Activated T-cell treated with anti-CD3 and anti-CD28 coated beads for 48 hours (primary cell): Measurements from ENCODE around the gene MPDU1.

Source experiments
- DNase-seq: peaks from one replicate; pipeline ENCODE4 v3.0.0-alpha.2; 2020; ENCODE audit warnings: low read depth

MPDU1 gene

DNA sequence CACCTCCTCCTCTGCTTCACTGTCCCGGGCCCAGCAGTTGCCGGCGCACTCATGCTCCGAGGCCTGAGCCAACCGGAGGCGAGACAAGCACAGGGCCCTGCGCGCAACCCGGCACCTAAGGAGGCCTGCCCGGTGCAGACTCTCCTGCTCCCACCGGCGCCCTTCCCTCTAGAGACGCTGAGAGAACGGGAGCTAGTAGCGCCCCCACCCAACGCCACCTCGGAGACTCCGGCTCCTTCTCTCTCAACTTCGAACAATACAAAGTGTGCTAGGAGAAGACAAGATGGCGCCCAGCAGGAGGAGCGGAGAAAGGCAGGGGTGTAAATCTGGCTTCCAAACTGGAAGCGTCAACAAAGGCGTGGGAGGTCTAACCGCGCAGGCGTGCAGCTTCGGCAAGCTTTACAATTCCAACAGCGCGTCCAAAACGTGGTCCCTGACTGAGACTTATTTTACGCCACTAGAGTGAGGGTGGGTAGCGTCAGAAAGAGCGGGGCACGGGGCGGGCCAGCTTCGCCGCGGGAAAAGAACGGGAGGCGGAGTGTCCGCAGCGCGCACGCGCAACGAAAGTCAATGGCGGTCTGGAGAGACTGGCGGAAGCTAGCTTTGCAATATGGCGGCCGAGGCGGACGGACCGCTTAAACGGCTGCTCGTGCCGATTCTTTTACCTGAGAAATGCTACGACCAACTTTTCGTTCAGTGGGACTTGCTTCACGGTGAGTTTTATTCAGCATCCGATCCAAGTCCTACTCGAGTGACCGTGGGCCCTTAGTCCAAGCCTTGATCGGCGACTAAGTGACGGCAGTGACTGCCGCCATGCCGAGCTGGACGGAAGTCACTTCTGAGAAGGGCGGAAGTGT lies at the start of gene MPDU1:
MPDU1 (plus strand) TSS at position 600 of the 857 bp plus-strand sequence; CDS start at position 611, 11 bp downstream.
- DNase-seq = peak; percentile 94

DNA sequence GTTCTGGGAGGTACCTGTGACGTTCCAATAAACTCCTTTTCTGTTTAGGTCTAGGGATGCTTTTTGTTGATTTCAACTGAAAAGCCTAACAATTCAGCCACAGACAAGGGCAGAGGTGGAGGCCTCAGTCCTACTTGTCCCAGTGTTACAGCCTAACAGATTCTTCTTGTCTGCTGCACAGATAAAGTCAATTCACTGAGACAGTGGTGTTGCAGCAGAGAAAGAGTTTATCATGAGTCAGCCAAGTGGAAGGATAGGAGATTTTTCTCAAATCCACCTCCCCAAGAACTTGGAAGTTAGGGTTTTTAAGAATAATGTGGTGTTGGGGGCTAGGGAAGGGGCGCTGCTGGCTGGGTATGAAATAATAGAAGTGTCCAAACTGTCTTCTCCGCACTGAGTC lies 45.6 kb upstream of the MPDU1 start:
- no peak for DNase-seq

DNA sequence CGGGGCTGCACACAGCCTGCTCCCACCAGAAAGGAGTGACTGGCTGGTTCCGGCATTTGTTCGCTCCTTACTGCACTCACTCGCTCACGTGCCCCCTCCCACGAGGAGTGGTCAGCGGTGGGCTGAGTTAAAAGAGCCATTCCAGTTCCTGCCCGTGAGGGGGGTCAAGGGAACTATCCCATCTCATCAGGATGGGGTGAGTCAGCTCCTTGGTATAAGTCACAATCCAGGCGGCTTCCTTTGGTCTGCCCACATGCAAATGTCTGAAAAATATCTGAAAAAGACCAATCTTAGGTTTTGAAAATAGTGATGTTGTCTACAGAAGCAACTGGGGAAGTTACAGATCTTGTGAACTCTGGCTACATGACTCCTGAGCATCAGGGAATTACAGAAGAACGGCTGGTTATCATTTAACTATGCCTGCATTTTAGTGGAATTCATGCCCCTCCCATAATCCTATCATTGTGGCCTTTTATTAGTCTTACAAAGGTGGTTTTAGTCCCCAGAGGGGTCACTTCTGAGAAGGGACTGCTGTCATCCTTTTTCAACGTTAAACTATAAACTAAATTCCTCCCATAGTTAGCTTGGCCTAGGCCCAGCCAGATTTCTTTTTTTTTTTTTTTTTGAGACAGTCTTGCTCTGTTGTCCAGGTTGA lies 44.6 kb upstream of the MPDU1 start:
- DNase-seq = no peak

DNA sequence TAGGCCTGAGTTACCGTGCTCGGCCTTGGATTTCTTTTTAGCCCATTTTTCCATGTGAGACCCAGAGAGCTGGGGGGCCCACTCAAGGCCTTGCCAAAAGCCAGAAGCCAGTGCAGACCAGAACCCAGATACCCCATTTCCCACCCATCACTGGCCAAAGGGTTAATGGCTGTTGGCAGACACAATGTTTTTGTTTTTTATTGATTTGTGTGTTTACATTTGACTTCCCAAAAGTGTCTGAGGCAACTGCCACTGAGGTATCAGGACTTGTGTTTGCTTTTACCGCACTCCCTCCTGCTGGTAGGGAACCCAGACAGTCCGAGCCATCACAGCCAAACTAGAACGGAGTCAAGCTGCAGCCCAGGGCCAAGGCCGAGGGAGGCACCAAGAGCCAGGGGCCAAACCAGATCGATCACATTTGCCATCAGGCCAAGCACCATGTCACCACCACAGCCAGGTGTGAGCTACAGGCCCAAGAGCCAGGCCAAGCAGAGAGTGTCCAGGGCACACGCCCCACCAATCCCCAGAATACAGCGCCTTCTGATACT lies 42.5 kb upstream of the MPDU1 start:
- DNase-seq = no peak

DNA sequence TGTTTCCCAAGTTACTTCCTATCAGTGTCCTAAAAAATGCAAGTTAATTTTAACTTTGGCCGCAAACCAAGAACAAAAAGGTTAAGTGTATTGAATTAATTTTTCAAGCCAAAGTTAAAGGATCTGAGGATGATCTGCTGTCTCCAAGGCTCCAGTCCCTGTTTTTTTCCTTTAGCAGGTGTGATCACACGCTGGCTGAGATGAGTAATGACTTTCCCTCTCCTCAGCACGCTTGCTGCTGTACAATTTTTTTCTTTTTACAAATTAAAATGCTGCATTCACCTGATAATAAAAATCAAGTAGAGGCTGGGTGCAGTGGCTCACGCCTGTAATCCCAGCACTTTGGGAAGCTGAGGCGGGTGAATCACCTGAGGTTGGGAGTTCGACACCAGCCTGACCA lies 38.7 kb upstream of the MPDU1 start:
- no peak for DNase-seq

DNA sequence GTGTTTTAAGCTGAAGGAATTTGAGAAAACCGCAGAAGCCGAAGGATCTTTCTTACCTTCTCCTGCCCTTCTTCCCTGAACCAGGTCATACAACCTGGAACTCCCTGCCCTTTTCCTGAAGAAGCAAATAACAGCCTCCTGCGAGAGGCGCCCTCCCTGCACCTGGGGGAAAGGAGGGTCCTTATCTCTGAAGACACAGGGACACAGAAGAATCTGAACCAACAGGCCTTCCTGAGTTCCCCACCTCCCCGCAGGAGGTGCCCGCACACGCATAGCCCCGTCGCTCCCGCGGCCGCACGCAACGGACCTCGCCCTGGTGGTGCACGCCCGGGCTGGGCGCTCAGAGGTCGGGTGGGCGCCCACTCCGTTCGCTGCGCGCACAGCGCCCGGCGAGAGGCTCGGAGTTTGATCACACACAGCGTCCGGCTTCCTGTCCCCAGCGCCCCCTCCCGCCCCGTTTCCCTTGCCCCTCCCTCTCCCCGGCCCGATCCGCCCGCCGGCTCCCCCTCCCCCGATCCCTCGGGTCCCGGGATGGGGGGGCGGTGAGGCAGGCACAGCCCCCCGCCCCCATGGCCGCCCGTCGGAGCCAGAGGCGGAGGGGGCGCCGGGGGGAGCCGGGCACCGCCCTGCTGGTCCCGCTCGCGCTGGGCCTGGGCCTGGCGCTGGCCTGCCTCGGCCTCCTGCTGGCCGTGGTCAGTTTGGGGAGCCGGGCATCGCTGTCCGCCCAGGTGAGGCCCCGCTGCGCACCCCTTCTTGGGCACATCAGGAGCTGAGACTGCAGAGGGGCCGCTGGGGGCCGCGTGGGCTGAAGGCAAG lies 34.9 kb upstream of the MPDU1 start, which contains the start of gene TNFSF12:
TNFSF12 (plus strand) TSS at position 474 of the 816 bp plus-strand sequence; CDS start at position 570, 96 bp downstream.
- peak; percentile 48 for DNase-seq

DNA sequence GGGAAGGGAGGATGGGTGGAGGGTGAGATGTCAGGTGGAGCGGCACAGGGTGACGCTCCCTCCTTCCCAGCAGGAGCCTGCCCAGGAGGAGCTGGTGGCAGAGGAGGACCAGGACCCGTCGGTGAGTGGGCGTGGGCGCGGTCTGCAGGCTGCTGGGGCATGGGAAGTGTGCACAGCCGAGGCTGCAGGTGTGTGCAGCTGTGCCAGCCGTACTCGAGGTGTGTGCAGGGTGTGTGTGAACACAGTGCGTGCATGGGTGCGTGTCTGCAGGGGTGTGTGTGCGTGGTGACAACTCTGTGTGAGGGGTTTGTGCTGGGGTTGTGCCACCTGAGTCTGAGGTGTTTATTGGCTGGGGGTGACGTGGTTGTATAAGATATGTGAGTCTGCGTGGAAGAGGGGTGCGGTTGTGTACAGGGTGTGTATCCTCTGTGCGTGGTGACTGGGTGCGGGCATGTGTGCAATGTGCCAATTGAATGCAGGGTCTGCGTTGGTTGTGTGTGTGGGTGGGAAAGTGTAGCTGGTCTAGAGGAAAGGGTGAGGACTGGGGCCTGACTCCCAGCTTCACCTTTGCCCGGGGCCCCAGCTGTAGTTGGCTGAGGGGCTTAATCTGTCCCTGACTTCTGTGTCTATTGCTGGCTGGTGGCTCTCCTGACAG lies 34.1 kb upstream of the MPDU1 start:
- DNase-seq = peak; percentile 30

DNA sequence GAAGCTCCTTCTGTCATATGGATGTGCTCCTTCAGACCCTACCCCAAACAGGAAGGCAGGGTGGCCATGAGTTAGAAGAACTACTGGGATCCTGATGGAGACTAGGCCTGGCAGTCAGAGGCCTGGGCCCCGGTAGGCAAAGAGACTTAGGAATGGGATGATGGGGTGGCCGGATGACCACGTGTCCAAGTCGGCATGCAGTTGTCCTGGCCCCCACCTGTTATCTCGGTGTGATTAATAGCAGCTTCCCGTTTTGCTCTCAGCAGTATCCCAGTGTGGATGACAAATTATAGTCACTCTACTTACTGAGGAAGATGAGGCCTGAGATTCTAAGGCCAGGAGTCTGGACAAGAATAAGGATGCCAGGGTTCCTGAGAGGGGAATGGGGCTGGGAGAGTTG lies 33.3 kb upstream of the MPDU1 start:
- DNase-seq = no peak

DNA sequence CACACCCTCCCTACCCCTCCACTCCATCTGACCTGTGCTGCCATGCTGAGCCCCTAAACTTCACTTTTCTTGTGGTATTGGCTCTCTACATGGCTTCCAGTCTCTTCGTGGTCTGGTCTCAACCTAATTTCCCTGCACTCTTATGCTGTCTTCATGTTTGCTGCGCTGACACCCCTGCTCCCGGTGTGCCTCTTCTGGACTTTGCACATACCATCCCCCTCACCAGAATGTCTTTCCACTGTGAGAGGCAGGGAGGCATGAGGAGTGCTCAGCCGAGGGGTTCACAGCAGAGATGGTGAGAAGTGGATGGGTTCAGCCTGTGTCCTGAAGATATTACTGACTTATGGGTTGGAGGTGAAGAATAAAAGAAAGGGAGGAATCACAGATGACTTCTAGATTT lies 32.3 kb upstream of the MPDU1 start:
- DNase-seq = no peak

DNA sequence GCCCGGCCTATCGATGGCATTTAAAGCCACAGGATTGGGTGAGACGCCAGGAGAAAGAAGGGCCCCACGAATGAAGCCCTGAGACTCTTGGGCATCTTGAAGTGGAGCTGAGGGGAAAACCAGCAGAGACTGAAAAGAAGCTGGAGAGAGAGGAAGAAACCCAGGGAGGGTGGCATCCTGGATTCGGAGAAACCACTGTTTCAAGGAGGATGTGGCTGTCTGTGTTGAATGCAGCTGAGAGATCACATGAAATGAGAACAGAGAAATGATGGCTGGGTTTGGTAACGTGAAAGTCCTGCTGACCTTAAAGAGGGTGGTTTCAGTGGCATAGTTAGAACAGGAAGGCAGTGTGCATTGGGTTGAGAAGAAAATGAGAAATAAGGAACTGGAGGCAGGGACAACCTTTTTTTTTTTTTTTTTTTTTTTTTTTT lies 31.0 kb upstream of the MPDU1 start:
- DNase-seq = no peak

DNA sequence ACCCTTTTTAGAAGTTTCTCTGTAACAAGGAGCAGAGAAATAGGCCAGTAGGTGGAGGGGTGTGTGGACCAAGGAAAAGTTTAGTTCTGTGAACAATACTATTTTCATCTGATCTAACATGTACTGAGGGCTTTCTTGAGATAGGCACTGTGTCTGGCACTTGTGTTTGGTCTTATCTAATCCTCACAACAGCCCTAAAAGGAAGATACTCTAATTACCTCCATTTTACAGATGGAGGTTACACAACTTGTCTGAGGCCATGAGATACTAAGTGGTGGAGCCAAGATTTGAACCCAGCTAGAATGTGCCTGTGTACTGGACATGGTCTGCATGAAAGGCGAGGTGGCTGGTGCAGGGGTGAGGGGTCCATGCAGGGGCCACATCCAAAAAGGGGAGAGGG lies 30.3 kb upstream of the MPDU1 start:
- DNase-seq = no peak

DNA sequence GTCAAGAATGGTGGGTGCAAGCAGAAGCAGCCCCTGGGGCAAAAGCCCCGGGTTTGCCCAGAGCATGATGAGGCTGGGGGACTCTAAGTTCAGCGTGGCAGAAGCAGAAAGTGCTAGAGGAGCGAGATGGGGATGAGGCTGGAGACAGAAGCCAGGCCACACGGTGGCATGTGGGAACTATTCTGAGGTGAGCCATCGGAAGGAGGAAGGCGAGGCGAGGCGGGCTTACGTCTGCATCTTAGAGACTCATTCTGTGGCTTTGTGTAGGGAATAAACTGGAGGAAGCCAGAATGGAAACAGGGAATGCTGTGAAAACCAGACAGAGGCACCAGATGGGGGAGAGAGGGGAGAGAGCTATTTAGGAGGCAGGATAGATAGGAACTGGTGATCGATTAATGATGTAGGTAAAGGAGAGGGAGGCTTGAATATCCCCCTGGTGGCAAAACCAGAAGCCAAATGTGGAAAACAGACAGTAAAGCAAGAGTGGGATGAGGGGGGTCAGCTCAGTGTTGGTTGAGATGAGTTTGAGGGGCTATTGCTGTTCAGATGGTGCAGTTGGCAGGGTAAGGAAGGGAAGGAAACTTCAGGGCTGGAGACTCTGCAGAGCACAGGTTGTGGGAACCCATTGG lies 28.2 kb upstream of the MPDU1 start:
- DNase-seq = no peak

DNA sequence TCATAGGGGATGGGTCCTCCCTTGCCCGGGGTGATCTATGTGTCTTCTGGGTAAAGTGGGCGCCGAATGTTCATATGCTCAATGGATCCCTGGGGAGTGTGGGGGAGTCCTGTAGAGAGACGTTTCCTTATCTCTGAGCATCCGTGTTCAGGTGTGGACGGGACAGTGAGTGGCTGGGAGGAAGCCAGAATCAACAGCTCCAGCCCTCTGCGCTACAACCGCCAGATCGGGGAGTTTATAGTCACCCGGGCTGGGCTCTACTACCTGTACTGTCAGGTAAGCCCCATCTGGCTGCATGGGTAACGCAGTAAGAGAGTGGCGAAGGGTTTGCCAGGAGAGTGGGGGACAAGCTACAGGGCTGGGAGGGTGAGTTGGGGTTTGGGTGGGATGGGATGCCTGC lies 27.0 kb upstream of the MPDU1 start:
- no peak for DNase-seq

DNA sequence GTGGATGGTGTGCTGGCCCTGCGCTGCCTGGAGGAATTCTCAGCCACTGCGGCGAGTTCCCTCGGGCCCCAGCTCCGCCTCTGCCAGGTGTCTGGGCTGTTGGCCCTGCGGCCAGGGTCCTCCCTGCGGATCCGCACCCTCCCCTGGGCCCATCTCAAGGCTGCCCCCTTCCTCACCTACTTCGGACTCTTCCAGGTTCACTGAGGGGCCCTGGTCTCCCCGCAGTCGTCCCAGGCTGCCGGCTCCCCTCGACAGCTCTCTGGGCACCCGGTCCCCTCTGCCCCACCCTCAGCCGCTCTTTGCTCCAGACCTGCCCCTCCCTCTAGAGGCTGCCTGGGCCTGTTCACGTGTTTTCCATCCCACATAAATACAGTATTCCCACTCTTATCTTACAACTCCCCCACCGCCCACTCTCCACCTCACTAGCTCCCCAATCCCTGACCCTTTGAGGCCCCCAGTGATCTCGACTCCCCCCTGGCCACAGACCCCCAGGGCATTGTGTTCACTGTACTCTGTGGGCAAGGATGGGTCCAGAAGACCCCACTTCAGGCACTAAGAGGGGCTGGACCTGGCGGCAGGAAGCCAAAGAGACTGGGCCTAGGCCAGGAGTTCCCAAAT lies 26.4 kb upstream of the MPDU1 start:
- no peak for DNase-seq

DNA sequence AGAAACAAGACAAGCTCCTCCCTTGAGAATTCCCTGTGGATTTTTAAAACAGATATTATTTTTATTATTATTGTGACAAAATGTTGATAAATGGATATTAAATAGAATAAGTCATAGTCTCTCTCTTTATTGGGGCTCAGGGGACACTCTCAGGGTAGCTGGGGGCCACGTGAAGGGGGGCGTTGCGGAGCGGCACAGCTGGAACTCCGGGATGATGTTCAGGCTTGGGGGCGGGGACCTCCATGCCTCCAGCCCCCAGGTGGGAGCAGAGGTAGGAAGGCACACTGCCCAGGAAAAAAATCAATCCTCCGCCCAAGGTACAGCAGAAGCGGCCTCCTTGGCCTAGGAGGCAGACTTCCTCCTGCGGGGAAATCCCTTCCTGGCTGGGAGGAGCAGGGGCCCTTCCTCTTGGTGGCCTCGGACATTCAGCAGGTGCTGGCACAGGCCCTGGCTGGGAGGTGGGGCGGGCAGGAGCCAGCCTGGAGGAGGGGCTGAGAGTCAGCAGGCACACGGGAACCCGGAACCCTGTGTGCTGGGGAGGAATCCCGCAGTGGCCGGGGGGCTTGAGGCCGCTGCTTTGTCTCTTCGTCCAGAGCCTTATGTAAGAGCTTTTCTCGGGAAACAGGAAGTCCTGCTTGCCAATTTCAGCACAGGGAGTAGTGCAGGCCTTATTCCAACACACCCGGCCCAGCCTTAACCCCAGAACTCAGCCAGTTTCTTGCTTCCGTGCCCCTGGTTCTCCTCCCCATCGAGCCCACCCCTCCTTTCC lies 25.7 kb upstream of the MPDU1 start:
- DNase-seq = no peak

DNA sequence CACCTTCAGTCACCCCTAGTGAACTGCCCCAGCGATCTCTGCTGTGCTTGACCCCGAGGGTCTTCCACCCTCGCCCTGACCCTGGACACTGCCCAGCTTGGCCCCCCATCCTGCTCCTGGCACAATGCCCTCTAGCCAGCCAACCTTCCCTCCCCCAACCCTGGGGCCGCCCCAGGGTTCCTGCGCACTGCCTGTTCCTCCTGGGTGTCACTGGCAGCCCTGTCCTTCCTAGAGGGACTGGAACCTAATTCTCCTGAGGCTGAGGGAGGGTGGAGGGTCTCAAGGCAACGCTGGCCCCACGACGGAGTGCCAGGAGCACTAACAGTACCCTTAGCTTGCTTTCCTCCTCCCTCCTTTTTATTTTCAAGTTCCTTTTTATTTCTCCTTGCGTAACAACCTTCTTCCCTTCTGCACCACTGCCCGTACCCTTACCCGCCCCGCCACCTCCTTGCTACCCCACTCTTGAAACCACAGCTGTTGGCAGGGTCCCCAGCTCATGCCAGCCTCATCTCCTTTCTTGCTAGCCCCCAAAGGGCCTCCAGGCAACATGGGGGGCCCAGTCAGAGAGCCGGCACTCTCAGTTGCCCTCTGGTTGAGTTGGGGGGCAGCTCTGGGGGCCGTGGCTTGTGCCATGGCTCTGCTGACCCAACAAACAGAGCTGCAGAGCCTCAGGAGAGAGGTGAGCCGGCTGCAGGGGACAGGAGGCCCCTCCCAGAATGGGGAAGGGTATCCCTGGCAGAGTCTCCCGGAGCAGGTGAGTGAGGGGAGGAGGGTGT lies 24.9 kb upstream of the MPDU1 start, which contains the start of gene TNFSF13:
TNFSF13 (plus strand) TSS at position 207 of the 776 bp plus-strand sequence; CDS start at position 497, 290 bp downstream.
- no peak for DNase-seq

DNA sequence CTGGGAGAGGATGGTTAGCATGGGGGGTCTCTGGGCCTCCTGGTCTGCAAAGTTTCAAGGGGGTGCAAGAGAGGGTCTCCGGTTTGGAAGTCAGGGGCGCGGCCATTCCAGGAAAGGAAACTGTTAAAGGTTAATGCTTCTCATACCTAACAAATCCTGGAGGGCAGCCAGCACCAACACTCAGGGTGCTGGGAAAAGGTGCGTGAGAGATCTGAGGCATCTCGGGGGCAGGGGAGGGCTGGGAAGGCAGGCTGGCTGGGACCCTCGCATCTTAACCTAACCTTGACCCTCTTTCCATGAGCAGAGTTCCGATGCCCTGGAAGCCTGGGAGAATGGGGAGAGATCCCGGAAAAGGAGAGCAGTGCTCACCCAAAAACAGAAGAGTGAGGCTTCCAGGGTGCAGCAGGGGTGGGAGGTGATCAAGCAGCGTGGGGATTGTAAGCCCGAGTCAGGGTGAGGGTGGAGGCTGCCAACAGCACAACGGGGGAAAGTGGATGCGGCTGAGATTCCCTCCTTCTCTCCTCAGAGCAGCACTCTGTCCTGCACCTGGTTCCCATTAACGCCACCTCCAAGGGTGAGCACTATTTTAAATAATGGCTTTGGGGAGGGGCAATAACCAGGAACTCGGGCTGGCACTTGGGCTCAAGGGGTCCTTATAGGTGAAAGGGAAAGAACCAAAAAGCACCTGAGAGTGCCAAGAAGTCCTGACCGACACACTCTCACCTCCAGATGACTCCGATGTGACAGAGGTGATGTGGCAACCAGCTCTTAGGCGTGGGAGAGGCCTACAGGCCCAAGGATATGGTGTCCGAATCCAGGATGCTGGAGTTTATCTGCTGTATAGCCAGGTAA lies 24.1 kb upstream of the MPDU1 start:
- no peak for DNase-seq
